NCI-H146 (cell line): Measurements from ENCODE around the gene ATP6V1E1.

Experiments
- DNase-seq: peaks from one replicate; lab custom pipeline; 2025; lab: John Stamatoyannopoulos, UW

ATP6V1E1 gene

DNA sequence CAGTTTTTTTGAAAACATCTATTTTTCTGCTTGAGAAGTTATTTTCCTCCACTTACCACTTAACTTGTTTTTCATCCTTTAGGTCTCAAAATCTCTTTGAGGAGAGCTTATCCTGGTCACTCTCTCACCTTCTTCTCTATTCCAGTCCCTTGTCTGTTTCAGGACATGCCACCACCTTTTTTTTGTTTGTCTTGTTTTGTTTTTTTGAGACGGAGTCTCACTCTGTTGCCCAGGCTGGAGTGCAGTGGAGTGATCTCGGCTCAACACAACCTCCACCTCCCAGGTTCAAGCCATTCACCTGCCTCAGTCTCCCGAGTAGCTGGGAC is 5.4 kb upstream of the ATP6V1E1 start:
- no peak for DNase-seq

DNA sequence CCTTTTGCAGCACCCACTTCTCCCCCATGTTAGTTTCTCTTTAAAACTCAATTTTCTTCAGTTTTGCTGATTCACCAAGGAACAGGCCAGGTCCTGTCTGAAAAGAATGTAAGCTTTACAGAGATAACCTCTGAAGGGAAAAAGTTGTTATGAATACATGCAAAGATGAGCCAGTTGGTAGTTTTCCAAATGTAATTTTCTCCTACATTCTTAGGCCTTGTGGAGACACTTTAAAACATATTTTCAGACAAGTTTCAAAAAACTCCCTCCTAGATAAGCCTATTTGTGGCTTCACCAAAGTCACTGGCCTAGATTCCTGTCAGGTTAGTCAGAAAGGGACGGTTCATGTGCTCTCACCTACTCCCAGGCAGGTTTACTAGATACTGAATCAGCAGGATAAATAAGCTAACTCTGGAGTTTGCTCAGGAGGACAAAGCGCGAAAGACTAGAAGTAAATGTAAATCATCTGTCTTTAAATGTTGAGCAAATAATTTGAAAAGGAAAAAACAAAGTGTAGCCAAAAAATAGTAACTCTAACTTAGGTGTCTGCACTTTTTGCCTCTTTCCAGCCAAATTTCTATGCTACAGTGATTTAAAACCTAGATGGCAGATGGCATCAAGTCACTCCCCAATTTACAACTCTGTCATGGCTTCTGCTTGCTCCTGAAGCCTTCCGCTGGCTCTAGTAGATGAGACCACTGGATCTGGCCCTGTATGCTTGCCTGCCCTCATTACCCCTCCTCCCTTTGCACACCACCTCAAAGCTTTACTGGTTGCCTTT is 4.9 kb upstream of the ATP6V1E1 start:
- no peak for DNase-seq

DNA sequence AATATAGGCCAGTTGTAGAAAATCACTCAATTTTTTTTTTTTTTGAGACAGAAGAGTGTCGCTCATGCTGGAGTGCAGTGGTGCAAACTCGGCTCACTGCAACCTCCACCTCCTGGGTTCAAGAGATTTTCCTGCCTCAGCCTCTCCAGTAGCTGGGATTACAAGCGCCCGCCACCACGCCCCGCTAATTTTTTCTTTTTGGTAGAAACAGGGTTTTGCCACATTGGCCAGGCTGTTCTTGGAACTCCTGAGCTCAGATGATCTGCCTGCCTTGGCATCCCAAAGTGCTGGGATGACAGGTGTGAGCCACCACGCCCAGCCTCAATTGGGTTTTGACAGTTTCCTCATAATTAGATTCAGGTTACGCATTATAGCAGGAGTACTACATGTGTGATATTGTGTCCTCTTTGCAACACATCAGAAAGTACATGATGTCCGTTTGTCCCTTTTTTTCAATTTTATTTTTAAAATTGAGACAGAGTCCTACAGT is 2.6 kb upstream of the ATP6V1E1 start:
- no peak for DNase-seq

DNA sequence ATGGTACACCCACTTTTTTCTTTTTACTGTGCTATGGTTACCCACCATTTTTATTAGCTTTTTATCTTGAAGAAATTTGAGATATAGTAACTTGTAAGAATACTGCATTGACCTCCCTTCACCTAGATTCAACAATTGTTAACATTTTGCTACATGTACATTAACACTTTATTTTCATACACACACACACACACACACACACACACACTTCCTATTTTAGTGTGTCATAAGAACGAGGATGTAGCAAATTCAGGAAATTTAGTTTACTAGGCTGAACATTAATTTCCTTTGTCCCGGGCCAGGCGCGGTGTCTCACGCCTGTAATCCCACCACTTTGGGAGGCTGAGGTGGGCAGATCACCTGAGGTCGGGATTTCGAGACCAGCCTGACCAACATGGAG is 1.1 kb upstream of the ATP6V1E1 start:
- DNase-seq: no peak

GRCh38 chr22:17629173-17629489 is 582 bp upstream of the ATP6V1E1 start:
- no peak for DNase-seq

GRCh38 chr22:17627961-17628405 is 566 bp downstream of the ATP6V1E1 start:
- DNase-seq: no peak

GRCh38 chr22:17613280-17613679 is 15.3 kb downstream of the ATP6V1E1 start:
- DNase-seq: no peak

DNA sequence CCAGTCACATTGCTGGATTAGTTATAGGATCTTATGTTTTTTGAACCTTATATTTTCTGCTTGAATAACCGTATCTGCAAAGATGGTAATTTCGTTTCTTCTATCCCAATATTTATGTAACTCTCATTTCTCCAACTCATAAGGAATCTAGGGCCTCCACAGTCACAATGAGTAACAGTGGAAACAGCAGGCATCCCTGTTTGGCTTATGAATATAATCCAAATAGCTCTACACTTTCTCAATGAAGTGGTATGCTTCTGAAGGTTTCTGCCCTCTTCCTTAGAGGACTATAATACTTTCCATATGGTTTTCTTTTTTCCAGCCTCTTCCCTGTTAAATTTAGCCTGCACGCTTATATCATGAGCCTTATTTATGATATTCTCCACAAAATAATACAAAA is 16.5 kb downstream of the ATP6V1E1 start:
- DNase-seq: no peak

DNA sequence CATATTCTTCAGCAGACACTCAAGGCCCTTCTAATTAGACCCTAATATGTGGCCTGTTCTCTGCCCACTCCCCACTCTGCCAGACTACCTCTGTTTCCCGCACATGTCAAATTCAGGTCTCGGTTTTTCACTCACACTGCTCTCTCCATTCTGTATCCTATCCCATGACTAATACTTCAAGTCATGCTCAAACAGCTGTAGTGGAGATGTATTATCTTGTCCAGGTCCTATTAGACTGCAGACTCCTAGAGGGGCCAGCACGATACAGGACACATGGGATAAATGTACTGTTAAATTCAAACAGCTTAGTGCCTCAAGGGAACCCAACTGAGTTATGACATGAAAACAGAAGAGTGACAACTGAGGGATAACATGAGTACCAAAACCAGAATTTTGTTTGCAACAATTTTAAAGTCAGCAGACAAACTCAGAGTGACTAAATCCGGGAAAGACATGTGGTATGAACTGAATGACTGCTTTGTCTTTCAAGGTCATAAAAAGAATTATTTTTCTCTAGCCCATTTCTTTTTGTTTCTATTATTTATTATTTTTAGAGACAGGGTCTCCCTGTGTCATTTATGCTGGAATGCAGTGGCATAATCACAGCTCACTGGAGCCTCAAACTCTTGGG is 20.5 kb downstream of the ATP6V1E1 start:
- no peak for DNase-seq

DNA sequence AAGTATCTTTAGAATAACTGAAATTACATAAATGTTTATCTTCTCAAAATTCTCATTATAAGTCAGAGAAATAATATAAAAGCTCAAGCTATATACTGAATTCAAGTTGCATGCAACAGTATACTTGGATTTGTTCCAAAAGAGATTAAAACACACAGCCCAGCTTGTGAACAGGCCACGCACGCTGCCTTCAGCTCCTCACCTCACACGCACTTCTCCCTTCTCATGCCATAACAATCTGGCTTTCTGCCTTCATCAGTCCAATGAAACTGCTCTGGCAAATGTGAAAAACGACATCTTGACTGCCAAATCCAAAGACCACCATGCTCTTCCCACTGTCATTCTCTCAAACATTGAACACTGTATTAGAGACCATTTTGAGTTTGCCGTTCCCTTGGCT is 22.1 kb downstream of the ATP6V1E1 start:
- no peak for DNase-seq

DNA sequence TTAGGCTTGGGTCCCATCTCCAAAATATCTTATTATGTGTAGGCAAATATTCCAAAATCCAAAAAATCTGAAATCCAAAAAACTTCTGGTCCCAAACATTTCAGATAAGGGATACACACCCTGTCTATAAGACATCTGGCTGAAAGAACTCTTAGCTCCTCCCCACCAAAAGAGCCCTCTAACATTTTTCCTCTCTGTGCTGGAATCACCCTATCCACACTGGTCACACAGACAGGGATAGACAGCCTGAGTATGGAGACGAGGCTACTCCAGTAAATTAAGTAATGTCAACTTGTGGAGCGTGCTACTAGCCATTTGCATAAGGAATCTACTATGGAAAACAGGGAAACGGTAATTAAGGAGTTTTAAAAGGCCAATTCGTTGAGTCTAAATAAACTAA is 24.9 kb downstream of the ATP6V1E1 start:
- DNase-seq: no peak

DNA sequence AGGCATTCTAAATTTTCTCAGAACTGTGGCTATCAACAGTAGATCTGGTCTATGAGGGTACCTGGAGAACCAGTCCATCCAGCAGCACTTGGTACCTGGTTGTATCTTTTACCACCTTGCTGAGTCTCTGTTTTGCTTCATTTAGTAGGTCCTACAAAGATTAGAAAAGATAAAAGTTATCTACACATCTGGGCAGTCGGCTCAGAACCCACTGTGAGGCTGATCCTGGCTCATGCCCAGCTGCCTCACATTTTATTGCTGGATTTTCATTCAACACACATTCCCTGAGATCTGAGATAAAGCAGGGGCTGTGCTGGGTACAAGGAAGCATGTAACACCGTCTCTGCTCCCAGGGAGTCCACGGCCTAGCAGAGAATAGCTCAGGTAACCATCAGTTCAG is 27.5 kb downstream of the ATP6V1E1 start:
- no peak for DNase-seq

- DNase-seq: no peak
Measured at GRCh38 chr22:17598318-17598717, 30.2 kb downstream of the ATP6V1E1 start.

DNA sequence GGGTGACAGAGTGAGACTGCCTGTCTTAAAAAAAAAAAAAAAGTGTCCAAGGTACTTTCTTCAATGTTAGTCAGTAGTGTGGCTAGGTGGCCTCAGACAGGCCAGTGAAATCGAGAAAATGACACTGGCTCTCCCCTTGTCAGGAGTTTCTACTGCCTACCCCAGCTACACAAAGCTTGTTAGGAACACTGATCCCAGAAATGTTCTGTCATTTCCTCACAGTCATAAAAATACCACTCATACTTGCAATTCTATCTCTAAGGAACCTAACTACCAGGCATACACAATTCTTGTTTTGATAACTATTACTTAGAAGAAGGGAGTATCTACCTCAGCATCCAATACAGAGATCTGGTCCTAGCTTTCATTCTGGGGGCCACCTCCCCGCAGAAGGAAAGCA is 31.3 kb downstream of the ATP6V1E1 start:
- no peak for DNase-seq

DNA sequence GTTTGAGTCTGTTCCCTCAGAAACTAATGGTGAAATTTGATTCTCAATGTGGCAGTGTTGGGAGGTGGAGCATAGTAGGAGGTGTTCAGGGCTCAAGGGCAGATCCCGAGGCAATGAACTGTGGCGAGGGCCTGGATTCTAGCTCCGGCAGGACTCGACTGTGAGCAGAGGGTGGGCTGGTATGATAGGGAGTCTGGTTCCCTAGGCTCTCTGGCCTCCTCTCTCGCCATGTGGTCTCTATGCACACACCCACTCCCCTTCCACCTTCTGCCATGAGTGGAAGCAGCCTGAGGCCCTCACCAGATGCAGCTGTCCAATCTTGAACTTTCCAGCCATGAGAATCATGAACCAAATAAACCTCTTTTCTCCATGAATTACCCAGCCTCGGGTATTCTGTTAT is 32.3 kb downstream of the ATP6V1E1 start:
- no peak for DNase-seq

DNA sequence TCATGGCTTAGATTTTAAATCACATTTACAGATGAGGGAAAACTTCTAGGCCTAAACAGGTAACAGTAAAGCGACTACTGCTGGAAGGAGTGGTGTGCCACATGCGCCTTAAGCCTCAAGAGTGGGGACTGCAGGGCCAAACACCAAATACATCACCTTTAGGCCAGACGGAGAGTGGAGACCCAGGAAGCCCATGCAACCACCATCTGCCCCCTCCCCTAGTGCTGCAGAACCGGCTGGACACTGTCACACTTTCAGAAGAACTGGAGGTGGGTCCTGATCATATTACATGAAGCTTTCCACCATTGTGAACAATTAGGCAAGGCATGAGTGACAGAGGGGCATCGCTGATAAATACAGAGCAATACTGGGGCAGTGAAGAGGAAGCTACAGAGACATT is 36.3 kb downstream of the ATP6V1E1 start:
- no peak for DNase-seq

GRCh38 chr22:17590586-17590985 is 38.0 kb downstream of the ATP6V1E1 start:
- no peak for DNase-seq

DNA sequence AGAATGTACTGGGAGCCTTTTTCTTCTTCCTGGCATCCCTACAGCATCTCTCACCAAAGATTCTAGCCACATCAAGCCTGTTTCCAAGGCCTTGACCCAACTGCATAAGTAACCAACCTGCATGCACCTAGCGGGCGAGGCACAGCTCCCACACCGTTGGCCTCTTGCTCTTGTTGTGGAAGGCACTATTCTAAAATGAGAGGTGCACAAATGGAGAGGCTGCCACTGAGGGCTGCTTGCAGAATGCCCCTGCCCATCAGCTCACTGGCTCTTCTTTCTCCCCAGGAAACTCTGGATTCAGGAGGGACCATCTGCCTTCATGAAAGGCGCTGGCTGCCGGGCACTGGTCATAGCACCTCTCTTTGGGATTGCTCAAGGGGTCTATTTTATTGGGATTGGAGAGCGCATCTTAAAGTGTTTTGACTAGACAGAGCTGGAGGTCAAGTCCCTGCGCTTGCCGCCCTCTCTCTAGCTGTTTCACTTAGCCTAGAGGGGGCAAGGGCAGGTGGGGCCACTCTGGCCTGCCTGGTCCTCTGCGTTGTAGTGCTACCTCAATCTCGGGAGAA is 38.7 kb downstream of the ATP6V1E1 start:
- DNase-seq: no peak

DNA sequence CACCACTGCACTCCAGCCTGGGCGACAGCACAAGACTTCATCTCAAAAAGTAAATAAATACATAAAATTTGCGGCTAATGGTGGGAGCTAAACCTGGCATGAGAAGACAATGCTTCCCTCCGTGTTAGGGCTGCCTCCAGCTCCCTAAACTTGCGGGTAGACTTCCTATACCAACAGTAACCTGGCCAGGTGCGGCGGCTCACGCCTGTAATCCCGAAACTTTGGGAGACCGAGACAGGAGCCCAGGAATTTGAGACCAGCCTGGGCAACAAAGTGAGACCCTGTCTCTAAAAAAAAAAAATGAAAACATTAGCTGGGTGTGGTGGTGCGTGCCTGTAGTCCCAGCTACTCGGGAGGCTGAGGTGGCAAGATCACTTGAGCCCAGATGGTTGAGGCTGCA is 39.9 kb downstream of the ATP6V1E1 start:
- no peak for DNase-seq

GRCh38 chr22:17587629-17588028 is 40.9 kb downstream of the ATP6V1E1 start:
- DNase-seq: no peak

GRCh38 chr22:17586831-17587440 is 41.6 kb downstream of the ATP6V1E1 start:
- DNase-seq: no peak

- no peak for DNase-seq
Measured at GRCh38 chr22:17583151-17583550, 45.4 kb downstream of the ATP6V1E1 start.

- DNase-seq: no peak
Measured at GRCh38 chr22:17581631-17582030, 46.9 kb downstream of the ATP6V1E1 start.
